DOHH2 (cell line): ENCODE results near the gene SCLT1.

Experiments
- H3F3A ChIP-seq: fragments of 200-600 bp; sonication (generic), shearing (Covaris generic); 2 replicates; pipeline ENCODE4 v1.6.0; 2016; ENCODE audit warnings: antibody characterized with exemption, mild to moderate bottlenecking; ENCODE audit not compliant: control insufficient read depth, insufficient read depth
- H3K27ac ChIP-seq: fragments of 200-600 bp; sonication (generic); 2 replicates; pipeline ENCODE4 v1.5.1; 2014; ENCODE audit warnings: low read depth, mild to moderate bottlenecking, low read length, moderate library complexity
- H3K27me3 ChIP-seq: fragments of 200-600 bp; sonication (generic); 2 replicates; pipeline ENCODE4 v1.6.1; 2014; ENCODE audit warnings: mild to moderate bottlenecking, low read length, mixed read lengths; ENCODE audit not compliant: control insufficient read depth
- H3K36me3 ChIP-seq: fragments of 200-600 bp; sonication (generic); 2 replicates; pipeline ENCODE4 v1.6.1; 2014; ENCODE audit warnings: mild to moderate bottlenecking, low read length, moderate library complexity, mixed read lengths; ENCODE audit not compliant: control insufficient read depth
- H3K4me1 ChIP-seq: fragments of 200-600 bp; sonication (generic); 2 replicates; pipeline ENCODE4 v1.6.1; 2014; ENCODE audit warnings: mild to moderate bottlenecking, low read length, mixed read lengths; ENCODE audit not compliant: control insufficient read depth
- H3K4me2 ChIP-seq: fragments of 200-600 bp; sonication (generic); 2 replicates; pipeline ENCODE4 v1.6.0; 2014; ENCODE audit warnings: mild to moderate bottlenecking, low read length, moderate library complexity
- H3K4me3 ChIP-seq: fragments of 200-600 bp; sonication (generic); 2 replicates; pipeline ENCODE4 v1.5.1; 2014; ENCODE audit warnings: mild to moderate bottlenecking, low read length, mixed read lengths
- H3K79me2 ChIP-seq: fragments of 200-600 bp; sonication (generic); 2 replicates; pipeline ENCODE4 v1.6.1; 2014; ENCODE audit warnings: mild to moderate bottlenecking, low read length, mixed read lengths; ENCODE audit not compliant: control insufficient read depth
- H3K9me2 ChIP-seq: fragments of 200-600 bp; sonication (generic); replicated peaks from 2 replicates; pipeline ENCODE4 v1.6.1; 2014; ENCODE audit warnings: mild to moderate bottlenecking, low read length, mixed read lengths; ENCODE audit not compliant: control insufficient read depth
- H3K9me3 ChIP-seq: fragments of 200-600 bp; sonication (generic); 2 replicates; pipeline ENCODE4 v1.6.1; 2014; ENCODE audit warnings: antibody characterized with exemption, low read length, mixed read lengths; ENCODE audit not compliant: control insufficient read depth, insufficient read depth
- H4K20me1 ChIP-seq: fragments of 200-600 bp; sonication (generic); 2 replicates; pipeline ENCODE4 v1.6.0; 2014; ENCODE audit warnings: low read depth, mild to moderate bottlenecking, antibody characterized with exemption, low read length, moderate library complexity; ENCODE audit not compliant: control insufficient read depth, insufficient read depth
- EZH2phosphoT487 ChIP-seq: fragments of 200-600 bp; sonication (generic); IDR thresholded peaks from 2 replicates; pipeline ENCODE4 v1.6.1; 2017; ENCODE audit warnings: borderline replicate concordance, mild to moderate bottlenecking, antibody characterized with exemption, low read length, moderate library complexity, mixed read lengths
- TF ChIP-seq, protein P1 (sequence below): fragments of 200-600 bp; sonication (generic); IDR thresholded peaks from one replicate; pipeline ENCODE4 v1.5.1; 2014; ENCODE audit warnings: antibody characterized with exemption, mild to moderate bottlenecking, low read depth, low read length; ENCODE audit not compliant: poor library complexity, severe bottlenecking

Gene SCLT1

DNA sequence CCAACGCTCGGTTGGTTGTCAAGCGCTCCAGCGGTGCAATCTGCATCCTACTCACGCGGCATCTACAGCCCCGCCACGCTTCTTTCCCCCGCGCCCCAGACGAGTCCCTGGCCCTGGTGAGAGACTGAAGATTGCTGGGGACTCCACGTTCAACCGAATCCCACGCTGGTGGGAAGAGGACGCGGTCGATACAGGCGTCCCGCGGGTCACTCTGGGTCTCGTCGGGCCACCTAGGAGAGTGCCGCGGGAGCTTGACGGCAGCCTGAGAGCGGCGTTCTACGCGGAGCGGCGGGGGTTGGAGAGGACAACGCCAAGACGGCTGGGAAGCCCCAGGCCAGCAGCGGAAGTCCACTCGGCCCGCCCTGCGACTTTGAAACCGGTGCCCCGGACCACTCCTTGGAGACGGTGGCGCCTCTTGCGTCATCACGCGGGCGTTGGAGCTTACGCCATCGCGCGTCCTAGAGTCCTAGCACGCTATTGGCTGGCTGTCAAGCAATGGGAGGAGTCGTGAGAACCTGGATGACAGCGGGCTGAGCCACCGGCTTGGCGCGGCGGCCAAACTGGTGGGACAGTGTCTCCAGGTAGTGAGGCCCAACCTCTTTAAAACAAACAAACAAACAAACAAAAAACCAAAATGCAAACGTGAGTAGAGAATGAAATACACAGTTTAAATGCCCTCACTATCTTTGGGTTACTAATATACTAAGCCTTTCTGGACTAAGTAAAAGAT is at the start of gene SCLT1:
TSS of gene SCLT1 (minus strand) at position 349 of the 730 bp plus-strand sequence. CDS start 436 bp downstream, outside the sequence.
- peaks cover 49% of the 10 kb centered on the region for H3K79me2 ChIP-seq
- TF ChIP-seq, protein P1, sequence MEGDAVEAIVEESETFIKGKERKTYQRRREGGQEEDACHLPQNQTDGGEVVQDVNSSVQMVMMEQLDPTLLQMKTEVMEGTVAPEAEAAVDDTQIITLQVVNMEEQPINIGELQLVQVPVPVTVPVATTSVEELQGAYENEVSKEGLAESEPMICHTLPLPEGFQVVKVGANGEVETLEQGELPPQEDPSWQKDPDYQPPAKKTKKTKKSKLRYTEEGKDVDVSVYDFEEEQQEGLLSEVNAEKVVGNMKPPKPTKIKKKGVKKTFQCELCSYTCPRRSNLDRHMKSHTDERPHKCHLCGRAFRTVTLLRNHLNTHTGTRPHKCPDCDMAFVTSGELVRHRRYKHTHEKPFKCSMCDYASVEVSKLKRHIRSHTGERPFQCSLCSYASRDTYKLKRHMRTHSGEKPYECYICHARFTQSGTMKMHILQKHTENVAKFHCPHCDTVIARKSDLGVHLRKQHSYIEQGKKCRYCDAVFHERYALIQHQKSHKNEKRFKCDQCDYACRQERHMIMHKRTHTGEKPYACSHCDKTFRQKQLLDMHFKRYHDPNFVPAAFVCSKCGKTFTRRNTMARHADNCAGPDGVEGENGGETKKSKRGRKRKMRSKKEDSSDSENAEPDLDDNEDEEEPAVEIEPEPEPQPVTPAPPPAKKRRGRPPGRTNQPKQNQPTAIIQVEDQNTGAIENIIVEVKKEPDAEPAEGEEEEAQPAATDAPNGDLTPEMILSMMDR = no peak
- no peak for TF ChIP-seq EZH2phosphoT487
- H3K4me1 ChIP-seq = peaks cover 52% of the 10 kb centered on the region

DNA sequence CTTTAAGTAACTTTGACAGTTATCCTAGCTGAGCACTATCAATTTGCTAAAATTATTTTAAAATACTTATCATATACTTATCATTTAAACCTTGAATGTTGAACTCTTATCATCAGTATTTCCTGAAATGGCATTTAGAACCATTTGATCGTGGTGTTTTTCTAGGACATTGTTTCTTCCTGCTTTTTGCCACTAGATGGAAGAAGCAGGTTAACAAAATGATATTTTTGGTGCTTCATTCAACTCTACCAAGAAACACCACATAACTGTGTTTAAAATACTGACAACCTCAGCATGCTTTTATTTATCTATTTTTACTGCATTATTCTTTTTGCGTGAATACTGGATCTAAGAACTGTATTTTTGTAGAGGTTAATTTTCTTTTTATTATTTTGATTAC is 47.2 kb upstream of the SCLT1 start:
- Histone ChIP-seq H3K4me3 (no peak overlapping the region), H3K36me3 (no peaks in the 10 kb centered on the region), H3K9me2 (no peaks in the 10 kb centered on the region), H3K27ac (no peak overlapping the region), H3K4me2 (no peak overlapping the region), H3K4me1 (no peaks in the 10 kb centered on the region), H3K27me3 (no peaks in the 10 kb centered on the region; the same call in 1 of the 2 replicates), H3F3A (no peaks in the 10 kb centered on the region), H3K79me2 (no peaks in the 10 kb centered on the region), H3K9me3 (no peaks in the 10 kb centered on the region), H4K20me1 (no peaks in the 10 kb centered on the region)
- no peak for TF ChIP-seq EZH2phosphoT487
- TF ChIP-seq, protein P1 = no peak

More for the DNA sequence above, at the start of gene SCLT1:
- H3K9me3 ChIP-seq = no peaks in the 10 kb centered on the region
- H3K36me3 ChIP-seq = peaks cover 5% of the 10 kb centered on the region
- peaks cover 3% of the 10 kb centered on the region; the same call in 1 of the 2 replicates for H4K20me1 ChIP-seq
- H3K4me3 ChIP-seq = peak within 1 kb of the TSS; percentile 95
- peak within 1 kb of the TSS; percentile 89 for H3K4me2 ChIP-seq
- H3K27me3 ChIP-seq = no peaks in the 10 kb centered on the region
- no peaks in the 10 kb centered on the region for H3F3A ChIP-seq
- peak within 1 kb of the TSS; percentile 72 for H3K27ac ChIP-seq
- H3K9me2 ChIP-seq = no peaks in the 10 kb centered on the region

DNA sequence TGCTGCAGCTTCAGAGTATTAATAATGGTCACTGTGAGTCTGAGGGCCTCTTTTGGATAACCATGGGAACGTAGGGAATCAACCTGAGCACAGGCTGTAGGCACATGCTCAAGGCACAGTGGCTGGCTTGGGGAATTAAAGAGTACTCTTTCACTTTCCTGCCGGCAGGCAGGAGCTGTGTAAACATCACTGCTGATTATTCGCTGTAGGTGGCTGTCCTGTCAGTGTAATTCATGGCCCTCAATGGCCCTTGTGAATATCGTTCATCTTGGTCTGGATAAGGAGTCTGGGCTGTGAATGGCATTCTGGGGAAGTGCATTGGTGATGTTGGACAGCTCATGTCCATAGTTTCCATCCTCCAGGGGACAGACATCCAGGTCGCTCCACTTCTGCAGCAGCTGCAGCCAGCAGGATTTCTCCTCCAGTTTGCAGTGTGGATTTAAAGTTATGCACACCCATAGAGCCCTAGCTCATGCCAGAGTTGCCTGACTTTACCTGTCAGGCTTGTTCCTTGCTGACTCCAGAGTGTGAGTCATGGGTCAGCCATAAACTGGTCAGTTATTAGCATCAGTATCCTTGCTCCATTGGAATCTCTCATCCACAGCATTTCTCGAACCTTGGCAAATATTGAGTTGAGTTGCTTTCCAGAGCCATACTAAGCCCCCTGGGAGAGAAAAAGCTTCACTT is 45.6 kb upstream of the SCLT1 start:
- Histone ChIP-seq H3K4me3 (no peak overlapping the region), H4K20me1 (no peaks in the 10 kb centered on the region), H3K27me3 (peaks cover 2% of the 10 kb centered on the region), H3K4me1 (no peaks in the 10 kb centered on the region), H3F3A (no peaks in the 10 kb centered on the region), H3K79me2 (no peaks in the 10 kb centered on the region), H3K9me2 (no peaks in the 10 kb centered on the region), H3K9me3 (no peaks in the 10 kb centered on the region), H3K36me3 (no peaks in the 10 kb centered on the region), H3K27ac (no peak overlapping the region), H3K4me2 (no peak overlapping the region)
- TF ChIP-seq EZH2phosphoT487 = no peak
- TF ChIP-seq, protein P1 = no peak
